SJCRH30 (cell line): ENCODE results near the gene RPS6KC1. TPM values are rescaled to one million over a fixed set of nuclear protein-coding genes. Genes with fewer than 3 reads are reported as not detected.
"Not testable (repeated sequence)": the region's sequence is repeated elsewhere in the genome, so short reads cannot be mapped to it uniquely, and the experiment has no call there.

Experiments
- DNase-seq, 2 experiments: peaks; one replicate each; pipeline ENCODE4 v3.0.0-alpha.2; 2015 to 2020
- H3K27ac ChIP-seq: fragments of 250-450 bp; sonication (Bioruptor Pico); 2 replicates; pipeline ENCODE4 v1.5.1; 2020; ENCODE audit warnings: mild to moderate bottlenecking, moderate library complexity
- H3K27me3 ChIP-seq: fragments of 250-450 bp; sonication (Bioruptor Pico); 2 replicates; pipeline ENCODE4 v1.5.1; 2020; ENCODE audit warnings: mild to moderate bottlenecking, moderate library complexity
- H3K36me3 ChIP-seq: fragments of 250-450 bp; sonication (Bioruptor Pico); 2 replicates; pipeline ENCODE4 v1.5.1; 2020; ENCODE audit warnings: mild to moderate bottlenecking, moderate library complexity
- H3K4me1 ChIP-seq: fragments of 250-450 bp; sonication (Bioruptor Pico); 2 replicates; pipeline ENCODE4 v1.5.1; 2020; ENCODE audit warnings: mild to moderate bottlenecking, moderate library complexity
- H3K4me3 ChIP-seq: fragments of 250-450 bp; sonication (Bioruptor Pico); 2 replicates; pipeline ENCODE4 v1.5.1; 2020; ENCODE audit warnings: mild to moderate bottlenecking, moderate library complexity
- H3K9me3 ChIP-seq: fragments of 250-450 bp; sonication (Bioruptor Pico); replicated peaks from 2 replicates; pipeline ENCODE4 v1.5.1; 2020; ENCODE audit warnings: mild to moderate bottlenecking, moderate library complexity
- total RNA-seq: library from RNA; depleted of rRNA; stranded (reverse); fragments of >200 nt; shearing (Covaris generic); gene quantifications from 2 replicates; pipeline ENCODE4 v1.2.3, GENCODE V29; 2014; rRNA removed

RPS6KC1 gene, protein sequence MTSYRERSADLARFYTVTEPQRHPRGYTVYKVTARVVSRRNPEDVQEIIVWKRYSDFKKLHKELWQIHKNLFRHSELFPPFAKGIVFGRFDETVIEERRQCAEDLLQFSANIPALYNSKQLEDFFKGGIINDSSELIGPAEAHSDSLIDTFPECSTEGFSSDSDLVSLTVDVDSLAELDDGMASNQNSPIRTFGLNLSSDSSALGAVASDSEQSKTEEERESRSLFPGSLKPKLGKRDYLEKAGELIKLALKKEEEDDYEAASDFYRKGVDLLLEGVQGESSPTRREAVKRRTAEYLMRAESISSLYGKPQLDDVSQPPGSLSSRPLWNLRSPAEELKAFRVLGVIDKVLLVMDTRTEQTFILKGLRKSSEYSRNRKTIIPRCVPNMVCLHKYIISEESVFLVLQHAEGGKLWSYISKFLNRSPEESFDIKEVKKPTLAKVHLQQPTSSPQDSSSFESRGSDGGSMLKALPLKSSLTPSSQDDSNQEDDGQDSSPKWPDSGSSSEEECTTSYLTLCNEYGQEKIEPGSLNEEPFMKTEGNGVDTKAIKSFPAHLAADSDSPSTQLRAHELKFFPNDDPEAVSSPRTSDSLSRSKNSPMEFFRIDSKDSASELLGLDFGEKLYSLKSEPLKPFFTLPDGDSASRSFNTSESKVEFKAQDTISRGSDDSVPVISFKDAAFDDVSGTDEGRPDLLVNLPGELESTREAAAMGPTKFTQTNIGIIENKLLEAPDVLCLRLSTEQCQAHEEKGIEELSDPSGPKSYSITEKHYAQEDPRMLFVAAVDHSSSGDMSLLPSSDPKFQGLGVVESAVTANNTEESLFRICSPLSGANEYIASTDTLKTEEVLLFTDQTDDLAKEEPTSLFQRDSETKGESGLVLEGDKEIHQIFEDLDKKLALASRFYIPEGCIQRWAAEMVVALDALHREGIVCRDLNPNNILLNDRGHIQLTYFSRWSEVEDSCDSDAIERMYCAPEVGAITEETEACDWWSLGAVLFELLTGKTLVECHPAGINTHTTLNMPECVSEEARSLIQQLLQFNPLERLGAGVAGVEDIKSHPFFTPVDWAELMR
- 30.4 and 37.4 TPM in 2 replicates for total RNA-seq

DNA sequence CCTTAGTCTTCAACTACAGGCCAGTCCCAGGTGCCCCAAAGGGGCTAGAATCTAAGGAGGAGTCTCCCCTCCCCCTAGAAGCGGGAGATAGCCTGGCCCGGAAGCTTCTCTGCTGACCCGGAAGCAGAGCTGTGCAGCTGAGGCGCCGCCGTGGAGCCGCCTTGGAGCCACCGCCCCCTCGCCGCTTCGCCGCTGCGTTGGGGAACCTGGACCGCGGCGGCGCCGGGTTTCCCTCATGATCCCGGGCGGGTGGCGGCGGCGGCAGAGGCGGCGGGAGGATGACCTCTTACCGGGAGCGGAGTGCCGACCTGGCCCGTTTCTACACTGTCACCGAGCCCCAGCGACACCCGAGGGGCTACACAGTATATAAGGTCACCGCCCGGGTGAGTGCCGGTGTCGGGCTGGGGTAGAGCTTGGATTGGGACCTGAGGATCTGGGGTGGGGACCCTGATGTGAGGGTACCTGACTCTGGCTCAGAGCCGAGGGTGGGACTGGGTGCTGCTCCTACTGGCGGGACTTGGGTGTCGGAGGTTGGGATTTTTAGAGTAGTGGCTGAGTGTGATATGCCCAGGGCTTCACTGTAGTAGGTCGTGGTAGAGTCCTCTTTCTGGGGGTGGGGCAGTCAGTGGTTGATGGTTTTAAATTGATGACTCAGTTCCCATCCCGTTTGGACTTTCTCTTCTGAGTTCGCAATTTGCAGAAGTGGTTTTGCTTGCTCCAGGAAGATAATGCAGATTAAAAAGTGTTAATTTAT, at the start of gene RPS6KC1:
RPS6KC1 (plus strand) TSS at position 115 of the 754 bp plus-strand sequence; CDS start at position 279, 164 bp downstream.
- H3K4me3 ChIP-seq = peak within 1 kb of the TSS; percentile 94
- H3K9me3 ChIP-seq = no peaks in the 10 kb centered on the region
- no peaks in the 10 kb centered on the region; the same call in 1 of the 2 replicates for H3K36me3 ChIP-seq
- peak; percentile 94 to 95 for DNase-seq
- peaks cover 11% of the 10 kb centered on the region for H3K4me1 ChIP-seq
- no peaks in the 10 kb centered on the region for H3K27me3 ChIP-seq
- H3K27ac ChIP-seq = peak within 1 kb of the TSS; percentile 78

DNA sequence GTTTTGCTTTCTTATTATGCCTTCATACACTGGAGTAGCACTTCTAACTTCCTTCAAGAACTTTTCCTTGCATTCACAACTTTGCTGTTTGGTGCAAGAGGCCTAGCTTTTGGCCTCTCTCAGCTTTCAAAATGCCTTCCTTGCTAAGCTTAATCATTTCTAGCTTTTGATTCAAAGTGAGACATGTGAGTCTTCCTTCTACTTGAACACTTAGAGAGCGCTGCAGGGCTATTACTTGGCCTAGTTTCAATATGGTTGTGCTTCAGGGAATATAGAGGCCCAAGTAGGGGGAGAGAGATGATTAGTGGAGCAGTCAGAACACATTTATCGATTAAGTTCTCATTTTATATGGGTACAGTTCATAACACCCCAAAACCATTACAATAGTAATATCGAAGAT, 47.8 kb upstream of the RPS6KC1 start:
- H3K27me3 ChIP-seq = no peaks in the 10 kb centered on the region
- no peaks in the 10 kb centered on the region for H3K9me3 ChIP-seq
- no peak for DNase-seq
- no peak overlapping the region for H3K27ac ChIP-seq
- H3K36me3 ChIP-seq = peaks cover 64% of the 10 kb centered on the region
- no peak overlapping the region for H3K4me3 ChIP-seq
- H3K4me1 ChIP-seq = no peaks in the 10 kb centered on the region

DNA sequence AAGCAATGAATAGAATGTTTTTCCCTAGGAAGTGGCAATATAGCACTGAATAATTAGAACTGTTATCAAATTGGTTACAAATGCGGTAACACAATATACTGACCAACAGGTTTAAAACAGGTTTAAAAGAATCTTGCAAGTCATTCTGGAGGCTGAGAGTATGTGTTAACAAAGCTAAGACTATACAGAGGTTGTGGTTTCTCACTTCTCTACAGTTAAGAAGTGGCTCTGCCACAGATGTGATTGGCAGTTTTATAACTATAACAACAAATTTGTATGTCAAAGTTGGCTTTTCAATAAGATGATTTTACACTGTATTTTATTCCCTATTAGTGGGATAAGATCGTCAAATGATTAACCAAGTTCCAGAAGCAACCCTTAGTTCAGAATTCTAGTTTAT, 42.5 kb upstream of the RPS6KC1 start:
- no peak for DNase-seq
- Histone ChIP-seq H3K9me3 (no peaks in the 10 kb centered on the region), H3K27ac (no peak overlapping the region), H3K4me1 (no peaks in the 10 kb centered on the region), H3K27me3 (no peaks in the 10 kb centered on the region), H3K36me3 (peaks cover 48% of the 10 kb centered on the region), H3K4me3 (no peak overlapping the region)

DNA sequence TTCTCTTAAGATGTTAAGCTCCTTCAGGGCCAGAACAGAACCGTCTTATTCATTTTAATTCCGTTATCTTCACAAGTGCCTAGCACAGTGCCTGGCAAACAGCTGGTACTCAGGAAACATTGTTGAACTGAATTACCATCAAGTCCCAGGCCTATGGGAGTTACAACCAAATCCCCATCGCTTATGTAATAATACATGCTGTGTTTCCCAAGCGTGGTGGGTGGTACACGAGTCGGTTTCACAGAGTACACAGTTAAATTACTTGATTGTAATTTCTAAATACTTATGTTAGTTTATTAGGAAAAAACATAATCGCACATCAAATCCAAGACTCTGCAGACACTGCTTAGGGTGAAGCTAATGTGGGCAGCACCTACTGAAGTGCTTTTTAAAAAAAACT, 36.4 kb upstream of the RPS6KC1 start:
- peaks cover 17% of the 10 kb centered on the region for H3K36me3 ChIP-seq
- peak overlapping the region; percentile 91 for H3K27ac ChIP-seq
- H3K9me3 ChIP-seq = no peaks in the 10 kb centered on the region
- H3K27me3 ChIP-seq = no peaks in the 10 kb centered on the region
- peaks cover 7% of the 10 kb centered on the region for H3K4me1 ChIP-seq
- peak overlapping the region; percentile 84 for H3K4me3 ChIP-seq
- DNase-seq = peak; percentile 64 to 75

DNA sequence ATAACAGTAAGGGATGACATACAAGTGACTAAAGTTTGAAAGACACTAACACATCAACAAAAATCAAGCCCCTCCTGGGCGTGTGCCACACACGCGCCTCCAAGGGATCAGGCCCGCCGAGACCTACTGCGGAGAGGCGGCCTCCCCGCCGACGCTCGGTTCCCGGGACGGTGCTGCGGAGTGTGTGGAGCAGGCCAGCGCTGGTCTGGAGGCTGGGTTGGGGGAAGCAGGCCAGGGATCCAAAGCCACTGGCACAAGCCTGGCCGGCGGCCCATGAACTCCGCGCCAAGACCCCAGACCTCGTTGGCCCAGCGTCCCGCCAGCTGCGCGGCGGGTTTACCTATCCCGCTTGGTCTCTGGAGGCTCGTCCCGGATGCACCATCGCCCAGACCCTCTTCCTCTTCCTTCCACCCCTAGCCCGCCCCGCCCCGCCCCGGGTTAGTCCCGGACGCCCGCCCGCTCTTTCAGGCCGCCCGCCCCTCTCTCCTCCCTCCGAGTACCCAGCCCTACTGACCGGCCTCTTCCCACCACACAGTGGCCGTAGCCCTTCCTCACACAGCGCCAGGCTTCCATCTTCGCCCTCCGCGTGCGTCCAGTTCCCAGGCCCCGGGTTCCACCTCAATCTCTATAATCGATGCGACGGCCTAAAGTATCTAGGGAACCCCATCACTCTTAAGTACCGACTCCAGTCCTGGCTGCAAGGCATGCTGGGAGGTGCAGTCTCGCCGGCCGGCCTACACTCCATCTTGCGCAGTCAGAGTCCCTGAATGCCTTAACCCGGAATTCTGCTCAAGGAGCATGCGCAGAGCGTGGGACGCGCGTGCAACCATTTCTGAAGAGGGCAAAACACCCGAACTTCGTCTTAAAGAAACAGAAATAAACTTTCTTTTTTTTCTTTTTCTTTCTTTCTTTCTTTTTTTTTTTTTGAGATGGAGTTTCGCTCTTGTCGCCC, 35.7 kb upstream of the RPS6KC1 start, which contains the start of gene ANGEL2:
ANGEL2 (minus strand) TSS at position 769 of the 952 bp plus-strand sequence; CDS start at position 573, 196 bp downstream.
- peaks cover 7% of the 10 kb centered on the region for H3K4me1 ChIP-seq
- no peaks in the 10 kb centered on the region for H3K27me3 ChIP-seq
- DNase-seq = peak; percentile 99
- H3K36me3 ChIP-seq = peaks cover 17% of the 10 kb centered on the region
- peak within 1 kb of the TSS; percentile 84 for H3K4me3 ChIP-seq
- no peaks in the 10 kb centered on the region for H3K9me3 ChIP-seq
- H3K27ac ChIP-seq = peak within 1 kb of the TSS; percentile 91

DNA sequence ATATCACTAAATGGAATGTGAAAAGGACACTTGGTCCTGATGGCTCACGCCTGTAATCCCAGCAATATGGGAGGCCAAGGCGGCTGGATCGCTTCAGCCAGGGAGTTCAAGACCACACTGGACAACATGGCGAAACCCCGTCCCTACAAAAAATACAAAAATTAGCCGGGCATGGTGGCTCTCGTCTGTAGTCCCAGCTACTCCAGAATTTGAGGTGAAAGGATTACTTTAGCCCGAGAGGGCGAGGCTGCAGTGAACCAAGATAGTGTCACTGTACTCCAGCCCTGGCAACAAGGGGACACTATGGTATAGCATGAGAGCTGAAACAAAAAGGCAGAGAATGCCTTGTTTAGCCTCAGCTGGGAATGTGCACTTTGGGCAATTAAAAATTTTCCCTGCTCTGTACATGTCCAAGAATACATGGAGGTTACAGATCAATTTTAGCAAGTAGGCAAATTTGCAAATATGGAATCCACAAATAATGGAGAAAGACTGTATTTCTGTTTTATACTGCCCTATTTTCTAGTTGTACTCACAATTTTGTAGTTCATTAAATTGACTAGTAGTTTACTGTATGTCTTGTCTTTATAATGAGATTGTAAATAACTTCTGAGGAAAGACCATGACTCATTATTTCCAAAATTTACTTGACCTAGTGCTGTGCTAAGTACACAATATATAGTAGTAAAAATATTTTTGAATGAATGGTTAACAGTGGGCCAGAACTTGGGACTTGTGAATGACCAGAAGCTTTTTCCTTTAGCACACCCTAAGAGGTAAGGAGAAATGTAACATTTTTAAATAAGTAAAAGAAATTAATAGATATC, 33.4 kb upstream of the RPS6KC1 start:
- Histone ChIP-seq H3K4me1 (peaks cover 7% of the 10 kb centered on the region), H3K4me3 (no peak overlapping the region), H3K36me3 (peaks cover 4% of the 10 kb centered on the region), H3K9me3 (no peaks in the 10 kb centered on the region), H3K27ac (no peak overlapping the region), H3K27me3 (no peaks in the 10 kb centered on the region)
- DNase-seq = no peak

DNA sequence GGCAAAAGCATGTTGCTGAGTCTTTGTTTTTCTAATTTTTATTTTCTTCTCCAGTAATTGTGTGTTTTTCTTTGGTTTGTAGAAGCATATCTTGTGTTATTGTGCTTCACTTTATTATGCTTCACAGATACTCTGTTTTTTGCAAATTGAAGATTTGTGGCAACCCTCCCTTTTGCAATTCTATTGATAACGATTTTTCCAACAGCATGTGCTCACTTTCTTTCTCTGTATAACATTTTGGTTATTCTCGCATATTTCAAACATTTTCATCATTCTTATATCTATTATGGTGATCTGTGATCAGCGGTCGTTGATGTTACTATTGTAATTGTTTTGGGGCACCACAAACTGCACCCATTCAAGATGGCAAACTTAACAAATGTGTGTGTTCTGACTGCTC, 31.6 kb upstream of the RPS6KC1 start:
- DNase-seq = no peak
- no peak overlapping the region for H3K27ac ChIP-seq
- H3K36me3 ChIP-seq = no peaks in the 10 kb centered on the region
- no peaks in the 10 kb centered on the region for H3K9me3 ChIP-seq
- H3K4me1 ChIP-seq = no peaks in the 10 kb centered on the region
- H3K27me3 ChIP-seq = no peaks in the 10 kb centered on the region
- no peak overlapping the region for H3K4me3 ChIP-seq

DNA sequence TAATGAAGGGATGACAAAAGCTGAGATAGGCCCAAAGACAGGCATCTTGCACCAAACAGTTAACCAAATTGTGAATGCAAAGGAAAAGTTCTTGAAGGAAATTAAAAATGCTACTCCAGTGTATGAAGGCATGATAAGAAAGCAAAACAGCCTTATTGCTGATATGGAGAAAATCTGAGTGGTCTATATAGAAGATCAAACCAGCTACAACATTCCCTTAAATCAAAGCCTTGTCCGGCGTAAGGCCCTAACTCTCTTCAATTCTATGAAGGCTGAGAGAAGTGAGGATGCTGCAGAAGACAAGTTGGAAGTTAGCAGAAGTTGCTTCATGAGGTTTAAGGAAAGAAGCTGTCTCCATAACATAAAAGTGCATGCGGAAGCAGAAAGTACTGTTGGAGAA, 31.0 kb upstream of the RPS6KC1 start:
- Histone ChIP-seq H3K36me3 (no peaks in the 10 kb centered on the region), H3K27ac (no peak overlapping the region), H3K4me1 (no peaks in the 10 kb centered on the region), H3K4me3 (no peak overlapping the region), H3K9me3 (no peaks in the 10 kb centered on the region; the same call in 1 of the 2 replicates), H3K27me3 (no peaks in the 10 kb centered on the region)
- no peak for DNase-seq

DNA sequence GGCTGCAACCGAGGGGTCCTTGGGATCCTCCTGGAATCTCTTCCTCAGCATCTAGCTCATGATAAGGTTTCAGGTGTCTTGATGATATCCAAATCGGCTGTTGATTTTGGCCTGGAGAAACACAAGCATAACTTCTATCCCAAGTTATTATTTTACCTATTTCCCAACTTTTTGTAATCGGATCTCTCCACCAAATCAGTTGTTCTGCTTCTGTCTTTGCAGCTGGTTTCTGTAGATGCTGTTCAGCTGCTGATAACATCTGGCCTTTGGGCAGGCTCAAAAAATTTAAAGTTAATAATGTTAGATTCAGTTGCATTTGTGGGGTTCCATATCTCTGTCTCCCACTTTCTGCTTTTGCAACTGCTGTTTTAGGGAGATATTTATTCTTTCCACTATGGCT, 24.0 kb upstream of the RPS6KC1 start:
- H3K27ac ChIP-seq, H3K27me3 ChIP-seq, DNase-seq, H3K4me1 ChIP-seq, H3K4me3 ChIP-seq, H3K36me3 ChIP-seq, H3K9me3 ChIP-seq: not testable (repeated sequence)

DNA sequence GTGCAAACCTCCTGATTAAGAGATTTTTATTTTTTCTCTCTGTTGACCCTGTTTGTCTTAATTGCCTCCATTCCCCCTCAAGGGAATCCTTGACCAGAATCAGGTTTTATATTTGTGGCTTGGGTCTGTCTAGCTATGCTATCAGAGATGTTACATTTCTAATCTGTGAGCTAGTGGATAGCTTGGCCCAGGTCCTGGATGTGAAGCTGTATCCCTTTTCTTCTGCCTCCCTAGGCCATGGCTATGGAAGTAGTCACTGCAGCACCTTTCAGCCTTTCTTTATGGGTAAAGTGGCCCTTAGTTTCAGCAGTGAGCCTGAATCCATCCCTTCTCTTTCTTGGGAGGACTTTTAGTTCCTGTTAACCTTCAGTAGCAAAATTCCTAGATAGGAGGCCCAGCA, 18.4 kb upstream of the RPS6KC1 start:
- no peaks in the 10 kb centered on the region for H3K27me3 ChIP-seq
- H3K36me3 ChIP-seq = no peaks in the 10 kb centered on the region
- H3K9me3 ChIP-seq = peaks cover 3% of the 10 kb centered on the region
- H3K27ac ChIP-seq = no peak overlapping the region
- DNase-seq = no peak
- no peaks in the 10 kb centered on the region for H3K4me1 ChIP-seq
- H3K4me3 ChIP-seq = no peak overlapping the region

DNA sequence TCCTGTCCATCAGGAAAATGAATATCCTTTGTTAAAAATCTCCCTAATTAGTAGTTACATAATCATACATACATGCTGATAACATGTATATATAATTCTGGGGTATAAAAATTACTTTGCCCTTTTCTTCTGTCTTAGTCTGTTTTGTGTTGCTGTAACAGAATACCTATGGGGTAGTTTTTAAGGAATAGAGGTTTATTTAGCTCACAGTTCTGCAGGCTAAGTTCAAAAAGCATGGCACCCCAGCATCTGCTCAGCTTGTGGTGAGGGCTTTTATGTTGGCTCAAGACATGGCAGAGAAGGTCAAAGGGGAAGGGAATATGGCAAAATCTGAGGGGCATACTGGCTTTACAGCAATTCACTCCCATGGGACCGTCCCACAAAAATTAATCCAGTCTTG, 16.3 kb upstream of the RPS6KC1 start:
- DNase-seq = no peak
- Histone ChIP-seq H3K9me3 (peaks cover 3% of the 10 kb centered on the region; the same call in 1 of the 2 replicates), H3K27ac (no peak overlapping the region)

DNA sequence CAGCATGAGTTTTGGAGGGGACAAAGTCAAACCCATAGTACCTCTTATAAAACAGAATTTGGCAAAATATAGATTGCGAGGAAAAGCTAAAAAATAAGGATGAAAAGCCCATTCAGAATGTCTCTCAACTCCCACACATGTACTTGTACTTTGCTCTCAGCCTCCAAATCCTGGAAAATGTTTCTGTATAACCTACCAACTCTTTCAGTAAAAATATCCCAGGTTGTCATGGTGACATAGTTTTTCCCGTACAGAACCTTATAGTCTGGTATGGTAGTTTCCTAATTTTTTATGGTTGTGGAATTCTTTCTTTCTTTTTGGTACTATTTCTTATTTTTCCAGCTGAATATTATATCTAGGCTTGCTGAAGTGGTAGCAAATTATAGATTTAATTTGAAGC, 15.5 kb upstream of the RPS6KC1 start:
- no peak for DNase-seq
- Histone ChIP-seq H3K9me3 (peaks cover 3% of the 10 kb centered on the region; the same call in 1 of the 2 replicates), H3K27ac (no peak overlapping the region), H3K27me3 (no peaks in the 10 kb centered on the region), H3K4me3 (no peak overlapping the region), H3K36me3 (no peaks in the 10 kb centered on the region), H3K4me1 (peaks cover 5% of the 10 kb centered on the region)

More for the DNA sequence above, 16.3 kb upstream of the RPS6KC1 start:
- Histone ChIP-seq H3K4me1 (no peaks in the 10 kb centered on the region; the same call in 1 of the 2 replicates), H3K4me3 (no peak overlapping the region), H3K27me3 (no peaks in the 10 kb centered on the region), H3K36me3 (no peaks in the 10 kb centered on the region)
